GM06990 (cell line): ENCODE results near the gene PRR19.

Experiments used
- DNase-seq: peaks from one replicate; pipeline ENCODE4 v3.0.0-alpha.2; 2011; ENCODE audit not compliant: insufficient read length; ENCODE audit errors: extremely low read depth
- H3K27me3 ChIP-seq: replicated peaks from 2 replicates; pipeline ENCODE4 v1.6.0; 2011; ENCODE audit warnings: low read length; ENCODE audit not compliant: control insufficient read depth, insufficient read depth
- H3K36me3 ChIP-seq: 2 replicates; pipeline ENCODE4 v1.5.1; 2011; ENCODE audit warnings: low read length; ENCODE audit not compliant: control insufficient read depth, insufficient read depth
- H3K4me3 ChIP-seq: replicated peaks from 2 replicates; pipeline ENCODE4 v1.5.1; 2011; ENCODE audit warnings: low read depth, mild to moderate bottlenecking, control low read depth, low read length
- TF ChIP-seq, protein P1 (sequence below): IDR thresholded peaks from 2 replicates; pipeline ENCODE4 v1.5.1; 2011; ENCODE audit warnings: low read length, control low read depth, mild to moderate bottlenecking, inconsistent platforms; ENCODE audit not compliant: insufficient read depth, poor library complexity, severe bottlenecking

Gene PRR19

DNA sequence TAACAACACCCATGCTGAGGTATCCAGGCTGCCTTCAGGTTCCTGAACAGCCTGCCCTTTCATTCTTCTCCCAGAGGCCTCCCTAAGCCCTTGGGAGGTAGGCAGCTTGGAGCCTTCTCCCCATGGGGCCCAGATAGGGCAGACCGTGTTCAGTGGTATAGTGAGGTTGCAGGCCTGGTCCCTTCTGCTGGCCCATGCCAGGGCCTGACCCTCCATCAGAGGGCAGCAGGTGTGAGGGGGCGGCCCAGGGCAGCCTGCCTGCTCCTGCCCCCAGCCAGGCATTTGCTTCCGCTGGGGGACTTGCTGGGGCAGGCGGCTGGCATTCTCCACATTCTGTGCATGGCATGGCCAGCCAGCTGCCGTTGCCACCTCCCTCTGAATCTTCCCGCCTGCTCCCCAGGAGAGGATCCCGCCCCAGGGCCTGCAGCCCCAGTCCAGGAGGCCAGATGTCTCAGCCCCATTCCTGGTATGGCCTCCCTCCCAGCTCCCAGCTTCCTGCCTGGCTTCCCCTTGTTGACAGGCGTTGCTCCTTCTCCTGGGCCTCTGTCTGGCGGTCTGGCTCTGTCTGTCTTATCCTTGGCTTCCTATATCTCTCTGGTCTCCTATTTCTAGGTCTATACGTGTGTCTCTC lies 24.0 kb upstream of the PRR19 start:
- Histone ChIP-seq H3K27me3 (no peaks in the 10 kb centered on the region), H3K4me3 (no peak overlapping the region), H3K36me3 (peaks cover 18% of the 10 kb centered on the region)
- TF ChIP-seq, protein P1, sequence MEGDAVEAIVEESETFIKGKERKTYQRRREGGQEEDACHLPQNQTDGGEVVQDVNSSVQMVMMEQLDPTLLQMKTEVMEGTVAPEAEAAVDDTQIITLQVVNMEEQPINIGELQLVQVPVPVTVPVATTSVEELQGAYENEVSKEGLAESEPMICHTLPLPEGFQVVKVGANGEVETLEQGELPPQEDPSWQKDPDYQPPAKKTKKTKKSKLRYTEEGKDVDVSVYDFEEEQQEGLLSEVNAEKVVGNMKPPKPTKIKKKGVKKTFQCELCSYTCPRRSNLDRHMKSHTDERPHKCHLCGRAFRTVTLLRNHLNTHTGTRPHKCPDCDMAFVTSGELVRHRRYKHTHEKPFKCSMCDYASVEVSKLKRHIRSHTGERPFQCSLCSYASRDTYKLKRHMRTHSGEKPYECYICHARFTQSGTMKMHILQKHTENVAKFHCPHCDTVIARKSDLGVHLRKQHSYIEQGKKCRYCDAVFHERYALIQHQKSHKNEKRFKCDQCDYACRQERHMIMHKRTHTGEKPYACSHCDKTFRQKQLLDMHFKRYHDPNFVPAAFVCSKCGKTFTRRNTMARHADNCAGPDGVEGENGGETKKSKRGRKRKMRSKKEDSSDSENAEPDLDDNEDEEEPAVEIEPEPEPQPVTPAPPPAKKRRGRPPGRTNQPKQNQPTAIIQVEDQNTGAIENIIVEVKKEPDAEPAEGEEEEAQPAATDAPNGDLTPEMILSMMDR: no peak
- DNase-seq: peak; percentile 2

DNA sequence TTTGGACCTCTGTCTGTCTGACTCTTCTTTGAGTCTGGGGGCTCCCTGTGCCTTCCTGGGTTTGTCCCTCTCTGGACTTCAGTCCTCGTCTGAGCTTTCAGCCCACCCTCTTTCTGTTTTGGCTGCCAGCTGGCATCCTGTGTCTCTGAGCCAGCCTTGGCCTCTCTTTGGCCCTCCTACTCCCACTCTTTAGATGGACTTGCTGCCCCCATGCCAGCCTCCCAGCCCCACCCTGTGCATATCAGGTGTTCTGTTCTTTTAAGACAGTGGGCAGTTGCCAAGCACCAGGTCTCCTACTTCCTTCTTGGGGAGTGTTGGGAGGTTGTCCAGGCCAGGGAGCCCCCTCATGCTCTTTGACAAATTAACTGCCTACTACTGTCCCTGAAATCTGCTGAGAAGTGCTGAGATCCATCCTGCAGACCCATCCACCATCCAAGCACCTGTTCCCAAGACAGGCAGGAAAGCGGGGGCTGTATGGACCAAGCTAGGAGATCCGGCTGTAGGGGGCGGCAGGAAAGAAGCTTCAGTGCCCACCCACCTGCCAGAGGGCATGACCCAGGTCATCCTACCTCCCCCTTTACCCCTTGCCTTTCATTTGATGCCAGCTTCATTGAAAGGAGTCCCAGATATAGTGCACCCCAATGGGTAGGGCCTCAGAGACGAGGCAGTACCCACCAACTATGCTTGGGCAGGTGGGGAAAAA lies 23.3 kb upstream of the PRR19 start:
- H3K4me3 ChIP-seq: no peak overlapping the region
- peak; percentile 0 for DNase-seq
- TF ChIP-seq, protein P1: no peak

DNA sequence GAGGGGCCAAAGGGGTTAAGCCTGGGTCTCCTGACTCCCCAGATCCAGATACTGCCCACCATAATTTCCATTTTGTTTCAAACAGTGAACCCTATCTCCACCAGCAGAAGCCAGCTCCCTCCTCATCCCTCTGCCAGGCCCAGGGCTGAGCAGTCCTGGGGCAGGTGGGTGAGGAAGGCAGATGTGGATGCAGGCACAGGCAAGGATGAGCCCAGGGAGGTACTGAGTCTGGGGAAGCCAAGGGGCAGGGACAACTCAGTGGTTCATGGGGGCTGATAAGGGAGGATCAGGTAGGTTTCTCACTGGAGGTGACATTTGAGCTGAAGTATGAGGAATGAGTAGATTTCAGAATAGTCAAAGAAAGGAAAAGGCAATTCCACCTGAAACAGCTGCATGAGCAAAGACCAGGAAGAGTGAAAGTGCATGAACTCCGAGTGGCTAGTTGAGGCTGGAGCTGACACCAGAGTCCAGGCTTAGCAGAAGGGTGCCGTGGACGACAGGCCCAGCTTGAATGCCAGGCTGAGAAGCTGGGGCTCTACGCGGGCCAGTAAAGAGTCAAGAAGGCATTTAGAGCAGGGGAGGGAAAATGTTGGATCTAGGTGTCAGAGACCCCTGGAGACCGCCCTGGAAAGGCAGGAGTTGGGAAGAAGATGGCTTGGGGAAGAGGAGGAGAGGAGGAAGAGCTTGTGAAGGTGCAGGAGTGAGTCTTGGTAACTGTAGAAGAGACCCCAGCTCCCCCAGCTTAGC lies 22.6 kb upstream of the PRR19 start:
- no peak for DNase-seq
- Histone ChIP-seq H3K27me3 (no peaks in the 10 kb centered on the region), H3K36me3 (peaks cover 9% of the 10 kb centered on the region), H3K4me3 (peak overlapping the region; percentile 70)
- TF ChIP-seq, protein P1: no peak

More for the DNA sequence above, 23.3 kb upstream of the PRR19 start:
- Histone ChIP-seq H3K27me3 (no peaks in the 10 kb centered on the region), H3K36me3 (peaks cover 12% of the 10 kb centered on the region)

DNA sequence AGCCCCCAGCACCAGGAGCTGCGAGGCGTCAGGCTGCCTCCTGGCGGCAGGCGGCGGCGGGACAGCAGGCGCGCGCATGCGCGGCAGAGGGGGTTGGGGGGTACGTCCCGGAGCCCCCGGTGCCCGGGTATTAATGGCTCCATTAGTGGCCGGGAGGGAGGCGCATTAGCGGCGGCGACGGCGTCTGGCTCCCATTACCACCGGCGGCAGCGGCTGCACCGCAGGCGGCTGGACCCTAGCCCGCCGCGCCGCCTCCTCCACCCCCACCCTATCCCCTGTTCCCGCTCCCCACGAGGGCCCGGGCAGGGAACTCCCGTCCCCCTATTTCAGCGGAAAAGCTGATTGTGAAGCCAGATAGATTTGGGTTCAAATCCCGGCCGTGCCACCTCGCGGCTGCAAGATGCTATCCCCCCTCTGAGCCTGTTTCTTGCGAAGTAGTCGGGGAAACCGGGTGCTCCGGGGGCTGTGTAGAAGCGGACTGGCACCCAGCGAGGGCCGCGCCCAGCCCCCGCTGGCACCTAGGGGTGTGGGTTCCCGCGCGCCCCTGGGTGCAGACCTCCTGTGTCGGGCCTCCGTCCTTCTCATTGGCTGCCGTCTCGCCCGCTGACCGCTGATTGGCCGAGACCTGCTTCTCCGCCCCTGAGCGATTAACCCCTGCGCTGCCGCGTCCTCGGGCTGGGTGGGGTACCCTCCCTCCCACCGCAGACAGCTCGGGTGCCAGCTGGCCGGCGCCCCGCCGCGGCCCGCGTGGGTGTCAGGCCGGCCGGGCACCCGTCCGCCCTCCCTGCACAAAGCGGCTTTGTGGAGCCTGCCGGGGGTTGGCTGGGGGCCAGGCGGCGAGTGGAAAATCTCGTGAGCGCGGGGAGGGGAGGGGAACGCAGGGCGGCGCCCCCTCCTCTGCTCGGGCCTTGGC lies 21.8 kb upstream of the PRR19 start:
- TF ChIP-seq, protein P1: peak; percentile 94
- H3K4me3 ChIP-seq: peak overlapping the region; percentile 70
- DNase-seq: peak; percentile 91
- peaks cover 8% of the 10 kb centered on the region for H3K36me3 ChIP-seq
- H3K27me3 ChIP-seq: no peaks in the 10 kb centered on the region

DNA sequence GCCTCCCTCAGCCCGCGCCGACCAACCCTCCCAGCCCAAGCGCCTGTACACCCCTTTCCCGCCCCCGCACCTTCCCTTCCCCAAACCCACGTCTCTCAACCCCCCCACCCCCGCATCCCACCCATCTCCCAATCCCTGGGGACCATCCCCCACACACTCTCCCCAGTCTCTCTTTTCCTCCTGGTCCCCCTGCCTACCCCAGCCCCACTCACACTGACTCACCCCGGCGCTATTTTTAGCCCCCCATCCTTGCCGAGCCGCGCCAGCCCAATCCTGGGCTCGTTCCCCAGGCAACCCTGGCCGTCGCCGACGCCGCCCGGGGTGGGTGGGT lies 21.2 kb upstream of the PRR19 start:
- H3K4me3 ChIP-seq: peak overlapping the region; percentile 70
- H3K36me3 ChIP-seq: peaks cover 6% of the 10 kb centered on the region
- TF ChIP-seq, protein P1: no peak
- no peaks in the 10 kb centered on the region for H3K27me3 ChIP-seq
- DNase-seq: no peak
